Activated CD8-positive, alpha-beta memory T cell treated with anti-CD3 and anti-CD28 coated beads, Interleukin-2, amount 10 ng/mL, durations not matched to agents 7 days and 5 days (primary cell): ENCODE measurements around the gene STK39. TPM values are rescaled to one million over a fixed set of nuclear protein-coding genes. Genes with fewer than 3 reads are reported as not detected.

Source experiments
- ATAC-seq: fragments of 150-1000 bp; cut with Tn5 transposase; one replicate; pipeline ENCODE4 v1.10.0; 2021; ENCODE audit warnings: moderate library complexity
- CTCF ChIA-PET: fragments of 350-600 bp; sonication (Branson Sonifier 250); formaldehyde crosslinking; loops from one replicate; lab custom pipeline; 2021; ENCODE audit warnings: antibody characterized with exemption; lab: Charles Lee
- DNase-seq: peaks from one replicate; pipeline ENCODE4 v3.0.0-alpha.2; 2020
- H3K27ac Mint-ChIP-seq: one replicate; pipeline ENCODE4 v1.8.0; 2021; ENCODE audit warnings: mild to moderate bottlenecking, mixed read lengths
- H3K27me3 Mint-ChIP-seq: one replicate; pipeline ENCODE4 v1.8.0; 2021; ENCODE audit warnings: mixed read lengths
- H3K36me3 Mint-ChIP-seq: one replicate; pipeline ENCODE4 v1.8.0; 2021; ENCODE audit warnings: mild to moderate bottlenecking, mixed read lengths
- H3K4me1 Mint-ChIP-seq: one replicate; pipeline ENCODE4 v1.8.0; 2021; ENCODE audit warnings: mixed read lengths
- H3K4me3 Mint-ChIP-seq: one replicate; pipeline ENCODE4 v1.8.0; 2021; ENCODE audit warnings: mild to moderate bottlenecking, moderate library complexity, mixed read lengths
- H3K9me3 Mint-ChIP-seq: one replicate; pipeline ENCODE4 v1.8.0; 2022; ENCODE audit warnings: low read depth, mixed read lengths
- total RNA-seq, 2 experiments: library from RNA; stranded (reverse); gene quantifications; one replicate each; pipeline ENCODE4 v1.2.3, GENCODE V29; 2021

Gene STK39
- total RNA-seq, 2 experiments from 2014 or later = 29.4 to 35.7 TPM

GRCh38 chr2:168180483-168180882, 66.9 kb downstream of the STK39 start:
- Mint-ChIP-seq H3K4me3 (no peak overlapping the region), H3K36me3 (peaks cover 19% of the 10 kb centered on the region), H3K27me3 (no peaks in the 10 kb centered on the region), H3K27ac (no peak overlapping the region), H3K4me1 (peaks cover 59% of the 10 kb centered on the region), H3K9me3 (no peaks in the 10 kb centered on the region)
- CTCF ChIA-PET = no interaction called here
- ATAC-seq (no peak), DNase-seq (no peak)

- Mint-ChIP-seq H3K4me3 (no peak overlapping the region), H3K9me3 (no peaks in the 10 kb centered on the region), H3K4me1 (peaks cover 59% of the 10 kb centered on the region), H3K36me3 (peaks cover 19% of the 10 kb centered on the region), H3K27me3 (no peaks in the 10 kb centered on the region), H3K27ac (no peak overlapping the region)
- DNase-seq = no peak
- CTCF ChIA-PET = no interaction called here
- no peak for ATAC-seq
Observed at GRCh38 chr2:168179592-168179991, 67.8 kb downstream of the STK39 start.

GRCh38 chr2:168178520-168179324, 68.7 kb downstream of the STK39 start:
- no peak overlapping the region for H3K27ac Mint-ChIP-seq
- no peaks in the 10 kb centered on the region for H3K27me3 Mint-ChIP-seq
- H3K9me3 Mint-ChIP-seq = no peaks in the 10 kb centered on the region
- peaks cover 66% of the 10 kb centered on the region for H3K4me1 Mint-ChIP-seq
- CTCF ChIA-PET = interaction anchor here (0.6 kb wide), 1 partner anchor 33 kb away, joined by 3 read pairs; no protein-coding TSS in a partner anchor
- no peak overlapping the region for H3K4me3 Mint-ChIP-seq
- ATAC-seq (peak; percentile 41), DNase-seq (no peak)
- H3K36me3 Mint-ChIP-seq = peaks cover 23% of the 10 kb centered on the region

GRCh38 chr2:168176402-168176801, 71.0 kb downstream of the STK39 start:
- DNase-seq (no peak), ATAC-seq (no peak)
- H3K9me3 Mint-ChIP-seq = no peaks in the 10 kb centered on the region
- no peak overlapping the region for H3K4me3 Mint-ChIP-seq
- H3K36me3 Mint-ChIP-seq = peaks cover 21% of the 10 kb centered on the region
- H3K27me3 Mint-ChIP-seq = no peaks in the 10 kb centered on the region
- no peak overlapping the region for H3K27ac Mint-ChIP-seq
- CTCF ChIA-PET = interaction anchor here (0.9 to 1.8 kb wide), 2 partner anchors 15 to 19 kb away, joined by 3 to 7 read pairs; no protein-coding TSS in a partner anchor
- peaks cover 48% of the 10 kb centered on the region for H3K4me1 Mint-ChIP-seq

GRCh38 chr2:168175469-168175868, 71.9 kb downstream of the STK39 start:
- Mint-ChIP-seq H3K4me3 (no peak overlapping the region), H3K4me1 (peaks cover 45% of the 10 kb centered on the region), H3K9me3 (no peaks in the 10 kb centered on the region), H3K27me3 (no peaks in the 10 kb centered on the region), H3K27ac (no peak overlapping the region), H3K36me3 (peaks cover 19% of the 10 kb centered on the region)
- DNase-seq = no peak
- CTCF ChIA-PET = interaction anchor here (1.3 to 1.8 kb wide), 2 partner anchors 19 to 56 kb away, joined by 3 to 7 read pairs; no protein-coding TSS in a partner anchor
- ATAC-seq = no peak

GRCh38 chr2:168174756-168175155, 72.6 kb downstream of the STK39 start:
- no peaks in the 10 kb centered on the region for H3K9me3 Mint-ChIP-seq
- peaks cover 15% of the 10 kb centered on the region for H3K36me3 Mint-ChIP-seq
- peaks cover 43% of the 10 kb centered on the region for H3K4me1 Mint-ChIP-seq
- H3K27ac Mint-ChIP-seq = peak overlapping the region; percentile 83
- peak; percentile 65 for DNase-seq
- ATAC-seq = peak; percentile 93
- peak overlapping the region; percentile 71 for H3K4me3 Mint-ChIP-seq
- H3K27me3 Mint-ChIP-seq = no peaks in the 10 kb centered on the region
- CTCF ChIA-PET = interaction anchor here (0.7 to 1.8 kb wide), 3 partner anchors 20 to 300 kb away, joined by 3 to 7 read pairs (median 4); no protein-coding TSS in a partner anchor

- Mint-ChIP-seq H3K4me3 (no peak overlapping the region), H3K9me3 (no peaks in the 10 kb centered on the region), H3K4me1 (peaks cover 33% of the 10 kb centered on the region), H3K27me3 (no peaks in the 10 kb centered on the region), H3K27ac (no peak overlapping the region), H3K36me3 (peaks cover 12% of the 10 kb centered on the region)
- DNase-seq (no peak), ATAC-seq (no peak)
- CTCF ChIA-PET = no interaction called here
Observed at GRCh38 chr2:168172071-168172470, 75.3 kb downstream of the STK39 start.

GRCh38 chr2:168171059-168171762, 76.2 kb downstream of the STK39 start:
- no peak overlapping the region for H3K4me3 Mint-ChIP-seq

GRCh38 chr2:168169097-168169745, 78.2 kb downstream of the STK39 start:
- DNase-seq (no peak), ATAC-seq (no peak)
- H3K27me3 Mint-ChIP-seq = no peaks in the 10 kb centered on the region
- CTCF ChIA-PET = no interaction called here
- H3K9me3 Mint-ChIP-seq = no peaks in the 10 kb centered on the region
- H3K4me1 Mint-ChIP-seq = peaks cover 30% of the 10 kb centered on the region
- H3K4me3 Mint-ChIP-seq = no peak overlapping the region
- H3K36me3 Mint-ChIP-seq = peaks cover 16% of the 10 kb centered on the region
- no peak overlapping the region for H3K27ac Mint-ChIP-seq

More at GRCh38 chr2:168171059-168171762, 76.2 kb downstream of the STK39 start:
- peaks cover 17% of the 10 kb centered on the region for H3K36me3 Mint-ChIP-seq
- no peak for ATAC-seq
- no peaks in the 10 kb centered on the region for H3K9me3 Mint-ChIP-seq
- no peak overlapping the region for H3K27ac Mint-ChIP-seq
- CTCF ChIA-PET = interaction anchor here (0.6 to 0.9 kb wide), 2 partner anchors 24 to 960 kb away, joined by 3 read pairs; no protein-coding TSS in a partner anchor
- DNase-seq = no peak
- H3K4me1 Mint-ChIP-seq = peaks cover 36% of the 10 kb centered on the region
- H3K27me3 Mint-ChIP-seq = no peaks in the 10 kb centered on the region

- ATAC-seq = no peak
- peaks cover 26% of the 10 kb centered on the region for H3K4me1 Mint-ChIP-seq
- peaks cover 18% of the 10 kb centered on the region for H3K36me3 Mint-ChIP-seq
- H3K9me3 Mint-ChIP-seq = no peaks in the 10 kb centered on the region
- H3K4me3 Mint-ChIP-seq = no peak overlapping the region
- no peak for DNase-seq
- CTCF ChIA-PET = interaction anchor here (1.0 kb wide), 1 partner anchor 49 kb away, joined by 3 read pairs; no protein-coding TSS in a partner anchor
- no peaks in the 10 kb centered on the region for H3K27me3 Mint-ChIP-seq
- no peak overlapping the region for H3K27ac Mint-ChIP-seq
Observed at GRCh38 chr2:168167511-168168263, 79.7 kb downstream of the STK39 start.

GRCh38 chr2:168166902-168167510, 80.4 kb downstream of the STK39 start:
- Mint-ChIP-seq H3K4me3 (no peak overlapping the region), H3K27ac (peak overlapping the region; percentile 9), H3K36me3 (peaks cover 18% of the 10 kb centered on the region), H3K9me3 (no peaks in the 10 kb centered on the region), H3K27me3 (no peaks in the 10 kb centered on the region), H3K4me1 (peaks cover 26% of the 10 kb centered on the region)
- DNase-seq (no peak), ATAC-seq (peak; percentile 70)
- CTCF ChIA-PET = interaction anchor here (1.0 kb wide), 1 partner anchor 48 kb away, joined by 3 read pairs; no protein-coding TSS in a partner anchor
